K562 (cell line): ENCODE results near the gene DAB2. TPM values are rescaled to one million over a fixed set of nuclear protein-coding genes. Genes with fewer than 3 reads are reported as not detected.

Source experiments
- ATAC-seq: fragments of 200-7000 bp; cut with Tn5 transposase; 3 replicates; pipeline ENCODE4 v1.9.1; 2020; ENCODE audit warnings: moderate library complexity
- BruUV-seq: library from RNA; stranded (reverse); fragments of 400-500 nt; replicated peaks from 2 replicates; lab custom pipeline; 2021; lab: Mats Ljungman, UMichigan
- CTCF ChIA-PET: fragments of 300-600 bp; formaldehyde crosslinking; extraction: SDS; loops from one replicate; lab custom pipeline; 2021; ENCODE audit warnings: low intra/inter-chr PET ratio; lab: Yijun Ruan, JAX
- POLR2A ChIA-PET: fragments of 300-600, 350-650 bp; sonication (Branson Sonifier 250); formaldehyde crosslinking; extraction: SDS; loops from one replicate; lab custom pipeline; 2021; ENCODE audit warnings: antibody characterized with exemption, inconsistent platforms; lab: Yijun Ruan, JAX
- DNase-seq, 4 experiments: peaks; one replicate each; pipeline versions ENCODE4 v3.0.0 to v3.0.0-alpha.2; 2011 to 2018; ENCODE audit warnings: low spot score in 3 of 4, mixed read lengths in 3 of 4; ENCODE audit errors: extremely low read depth in 1 of 4
- FAIRE-seq: peaks from 2 replicates; lab custom pipeline; 2011; peaks lifted over from hg19 to GRCh38; lab: Jason Lieb, UNC
- H2AFZ ChIP-seq: 2 replicates; pipeline ENCODE4 v1.6.0; 2011; ENCODE audit warnings: low read depth, low read length, control low read depth, inconsistent platforms
- H3K27ac ChIP-seq: fragments of 200-600 bp; 3 replicates; pipeline ENCODE4 v1.8.0; 2011; ENCODE audit warnings: low read depth, mild to moderate bottlenecking, control low read depth, inconsistent platforms, low read length, moderate library complexity, mixed read lengths; ENCODE audit errors: extremely low read depth
- H3K27me3 ChIP-seq, 2 experiments: fragments of 300-600 bp in 1 of 2; 2 replicates in 1 of 2; 3 replicates in 1 of 2; pipeline versions ENCODE4 v1.6.0 to v1.8.0; 2011; ENCODE audit warnings: inconsistent platforms in 2 of 2, low read length in 2 of 2, mild to moderate bottlenecking in 1 of 2, mixed read lengths in 1 of 2, moderate library complexity in 1 of 2; ENCODE audit not compliant: control insufficient read depth in 2 of 2, insufficient read depth in 2 of 2
- H3K36me3 ChIP-seq: fragments of 300-600 bp; 3 replicates; pipeline ENCODE4 v1.8.0; 2011; ENCODE audit warnings: mild to moderate bottlenecking, low read length, inconsistent platforms; ENCODE audit not compliant: control insufficient read depth, insufficient read depth
- H3K4me1 ChIP-seq, 2 experiments: fragments of 200-600 bp in 1 of 2; replicated peaks in 1 of 2; 2 replicates in 1 of 2; 3 replicates in 1 of 2; pipeline versions ENCODE4 v1.5.1 to v1.8.0; 2011; ENCODE audit warnings: inconsistent platforms in 2 of 2, low read length in 2 of 2, mild to moderate bottlenecking in 1 of 2, mixed read lengths in 1 of 2, moderate library complexity in 1 of 2; ENCODE audit not compliant: control insufficient read depth in 2 of 2, insufficient read depth in 2 of 2
- H3K4me2 ChIP-seq: 2 replicates; pipeline ENCODE4 v1.6.1; 2011; ENCODE audit warnings: low read length, control low read depth, inconsistent platforms, mixed read lengths; ENCODE audit not compliant: insufficient read depth
- H3K4me3 ChIP-seq: fragments of 200-600 bp; sonication (generic), shearing (Covaris generic); 2 replicates; pipeline ENCODE4 v1.5.1; 2016; ENCODE audit warnings: control low read depth, inconsistent platforms
- H3K79me2 ChIP-seq: fragments of 200-600 bp; 3 replicates; pipeline ENCODE4 v1.8.0; 2011; ENCODE audit warnings: low read length, inconsistent platforms; ENCODE audit not compliant: control insufficient read depth, insufficient read depth
- H3K9ac ChIP-seq, 2 experiments: 2 replicates each; pipeline versions ENCODE4 v1.6.0 to v1.6.1; 2011; ENCODE audit warnings: low read depth in 2 of 2, low read length in 2 of 2, control low read depth in 1 of 2, inconsistent platforms in 1 of 2, mild to moderate bottlenecking in 1 of 2, mixed read lengths in 1 of 2; ENCODE audit not compliant: insufficient read depth in 1 of 2
- H3K9me1 ChIP-seq: one replicate; pipeline ENCODE4 v1.6.0; 2011; ENCODE audit warnings: inconsistent platforms, mild to moderate bottlenecking, low read length, moderate library complexity; ENCODE audit not compliant: control insufficient read depth, insufficient read depth
- H3K9me3 ChIP-seq: replicated peaks from 2 replicates; pipeline ENCODE4 v1.5.1; 2011; ENCODE audit warnings: low read depth, low read length, inconsistent platforms; ENCODE audit not compliant: control insufficient read depth, insufficient read depth
- H4K20me1 ChIP-seq: replicated peaks from 2 replicates; pipeline ENCODE4 v1.6.1; 2011; ENCODE audit warnings: low read length, inconsistent platforms, mixed read lengths; ENCODE audit not compliant: control insufficient read depth, insufficient read depth
- ATF4 ChIP-seq: fragments of 450-650 bp; formaldehyde crosslinking; IDR thresholded peaks from 2 replicates; pipeline ENCODE4 v1.4.0; 2022; ENCODE audit warnings: mild to moderate bottlenecking, moderate library complexity
- BACH1 ChIP-seq: fragments of 200-800 bp; sonication (Bioruptor generic); IDR thresholded peaks from 2 replicates; pipeline ENCODE4 v1.6.1; 2016; ENCODE audit warnings: missing genetic modification characterization, missing compliant biosample characterization
- BRF1 ChIP-seq: IDR thresholded peaks from 3 replicates; pipeline ENCODE4 v1.6.1; 2011; ENCODE audit warnings: borderline replicate concordance, mild to moderate bottlenecking; ENCODE audit not compliant: insufficient read length; ENCODE audit errors: extremely low read depth
- C11orf30 ChIP-seq: fragments of 450-650 bp; IDR thresholded peaks from 2 replicates; pipeline ENCODE4 v1.6.1; 2016; ENCODE audit warnings: low read depth, mild to moderate bottlenecking
- FOXJ2 ChIP-seq: fragments of 200-800 bp; sonication (Bioruptor generic); IDR thresholded peaks from 2 replicates; pipeline ENCODE4 v1.6.1; 2016; ENCODE audit warnings: missing genetic modification characterization, missing compliant biosample characterization
- FOXM1 ChIP-seq, 2 experiments: fragments of 450-650 bp in 1 of 2; sonication (generic) in 1 of 2; formaldehyde crosslinking in 1 of 2; IDR thresholded peaks; 2 replicates each; pipeline versions ENCODE4 v1.6.1 to v1.9.0; 2017 to 2022; ENCODE audit warnings: low read depth in 2 of 2, mild to moderate bottlenecking in 2 of 2, missing genetic modification reagents in 1 of 2, moderate library complexity in 1 of 2
- MYC ChIP-seq, 2 experiments: fragments of 250-450 bp in 1 of 2; sonication (Bioruptor Pico) in 1 of 2; IDR thresholded peaks; 2 replicates each; pipeline versions ENCODE4 v1.5.1 to v1.6.1; 2012 to 2021; ENCODE audit warnings: low read depth in 2 of 2, borderline replicate concordance in 1 of 2, improper control_type of control experiment in 1 of 2, low read length in 1 of 2, mild to moderate bottlenecking in 1 of 2, moderate library complexity in 1 of 2
- RAD21 ChIP-seq, 2 experiments: fragments of 250-450 bp in 1 of 2; fragments of 450-650 bp in 1 of 2; sonication (Bioruptor Pico) in 1 of 2; formaldehyde crosslinking in 1 of 2; IDR thresholded peaks in 1 of 2; conservative IDR thresholded peaks in 1 of 2; 2 replicates each; pipeline versions ENCODE4 v1.4.0 to v1.8.0; 2020 to 2022; ENCODE audit warnings: mild to moderate bottlenecking in 2 of 2, moderate library complexity in 1 of 2
- SRF ChIP-seq, 2 experiments: fragments of 250-450, 450-650 bp in 1 of 2; sonication (Bioruptor Pico) in 1 of 2; sonication (generic) in 1 of 2; formaldehyde crosslinking; IDR thresholded peaks; 2 replicates each; pipeline versions ENCODE4 v1.5.0 to v1.5.1; 2020 to 2022; ENCODE audit warnings: mild to moderate bottlenecking in 1 of 2, missing genetic modification reagents in 1 of 2
- TCF7 ChIP-seq: sonication (generic); IDR thresholded peaks from 2 replicates; pipeline ENCODE4 v1.6.1; 2016; ENCODE audit warnings: antibody characterized with exemption, borderline replicate concordance
- ZKSCAN1 ChIP-seq: fragments of 150-350 bp; IDR thresholded peaks from 2 replicates; pipeline ENCODE4 v1.6.1; 2016; ENCODE audit warnings: low read depth, low read length
- ZNF184 ChIP-seq: sonication (generic); formaldehyde crosslinking; IDR thresholded peaks from 2 replicates; pipeline ENCODE4 v1.5.0; 2020; ENCODE audit warnings: missing genetic modification reagents
- ZNF384 ChIP-seq: IDR thresholded peaks from 2 replicates; pipeline ENCODE4 v1.6.1; 2012; ENCODE audit warnings: low read depth, low read length, improper control_type of control experiment
- WGBS: fragments of 100-300 bp; shearing (Covaris generic); methylation state at CpG from one replicate; pipeline ENCODE4 v1.1.6; 2016; ENCODE audit warnings: low coverage, mixed read lengths; ENCODE audit not compliant: insufficient coverage; ENCODE audit errors: missing lambda C conversion rate; 5-methylcytosine and 5-hydroxymethylcytosine counted together
- in situ Hi-C: fragments of 300-500 bp; cut with MboI; formaldehyde crosslinking; loops from 4 replicates; pipeline ENCODE4 v1.15.0; 2018; ENCODE audit warnings: inconsistent platforms, mixed read lengths
- intact Hi-C: fragments of 100-400 bp; cut with micrococcal nuclease; formaldehyde crosslinking; loops from 2 replicates; pipeline ENCODE4 v1.14.2; 2022
- polyA plus RNA-seq, 8 experiments: library from polyadenylated mRNA; depleted of rRNA in 4 of 8; stranded (reverse) in 5 of 8; unstranded in 3 of 8; fragments of >200 nt; fragmentation: Nextera tagmentation in 2 of 8; fragmentation: Illumina TruSeq in 1 of 8; extraction: Ambion mirVana in 2 of 8; extraction: Trizol in 1 of 8; gene quantifications; 2 replicates each; pipeline versions ENCODE4 v1.2.1 to v1.2.3, GENCODE V29; 2011 to 2014; ENCODE audit warnings: inconsistent platforms in 1 of 8, missing spikeins in 1 of 8
- total RNA-seq, 7 experiments: library from RNA; depleted of rRNA in 6 of 7; stranded (reverse); fragments of >200 nt in 6 of 7; fragmentation: Illumina TruSeq in 2 of 7; extraction: Trizol in 2 of 7; gene quantifications; 2 replicates each; pipeline versions ENCODE4 v1.2.1 to v1.2.3, GENCODE V29; 2011 to 2021; ENCODE audit warnings: low replicate concordance in 1 of 7
- TF ChIP-seq, protein P1 (sequence below): fragments of 450-650 bp; conservative IDR thresholded peaks from 2 replicates; pipeline ENCODE4 v1.6.1; 2016; ENCODE audit warnings: missing genetic modification characterization, low read depth, mild to moderate bottlenecking, missing compliant biosample characterization, moderate library complexity
- TF ChIP-seq, protein P2 (sequence below): fragments of 450-650 bp; formaldehyde crosslinking; IDR thresholded peaks from 2 replicates; pipeline ENCODE4 v1.4.0; 2020; ENCODE audit warnings: mild to moderate bottlenecking, moderate library complexity
- TF ChIP-seq, protein P3 (sequence below): fragments of 250-450 bp; sonication (Bioruptor Pico); IDR thresholded peaks from 2 replicates; pipeline ENCODE4 v1.8.0; 2021; ENCODE audit warnings: moderate library complexity, mild to moderate bottlenecking, inconsistent platforms

DAB2 gene
- total and polyA plus RNA-seq, 9 of the 15 experiments (the other 6 are each of a cell fraction or from before 2014, with no cell fraction given): 6.6 to 29.9 (median 24.1) TPM

GRCh38 chr5:39376293-39376714 is 48.5 kb downstream of the DAB2 start:
- BruUV-seq: no TSS peak
- H3K4me2 ChIP-seq: no peak overlapping the region
- TF ChIP-seq BRF1 (no peak), C11orf30 (peak; percentile 77), RAD21 (CRISPR knock-in tag; conservative IDR thresholded peaks at IDR 0.05 in 1 of 2, IDR thresholded peaks at IDR 0.05 in 1 of 2) (peak; percentile 97), SRF (CRISPR knock-in tag; IDR thresholded peaks at IDR 0.05) (no peak), ZNF384 (no peak), ATF4 (no peak), MYC (IDR thresholded peaks at IDR 0.05; ENCODE audit: low read depth, low read length) (peak; percentile 20; the same call in 1 of the 2 replicates), MYC (CRISPR knock-in tag; IDR thresholded peaks at IDR 0.05; ENCODE audit: borderline replicate concordance, low read depth) (no peak), ZKSCAN1 (no peak), ZNF184 (CRISPR knock-in tag) (no peak), BACH1 (tag) (0 out of 2 replicates have a peak, but pooled peaks have one; percentile 31), TCF7 (no peak), FOXM1 (IDR thresholded peaks at IDR 0.05; ENCODE audit: low read depth) (no peak), FOXM1 (CRISPR knock-in tag; IDR thresholded peaks at IDR 0.05; ENCODE audit: low read depth) (no peak), FOXJ2 (tag) (no peak)
- TF ChIP-seq, protein P1, sequence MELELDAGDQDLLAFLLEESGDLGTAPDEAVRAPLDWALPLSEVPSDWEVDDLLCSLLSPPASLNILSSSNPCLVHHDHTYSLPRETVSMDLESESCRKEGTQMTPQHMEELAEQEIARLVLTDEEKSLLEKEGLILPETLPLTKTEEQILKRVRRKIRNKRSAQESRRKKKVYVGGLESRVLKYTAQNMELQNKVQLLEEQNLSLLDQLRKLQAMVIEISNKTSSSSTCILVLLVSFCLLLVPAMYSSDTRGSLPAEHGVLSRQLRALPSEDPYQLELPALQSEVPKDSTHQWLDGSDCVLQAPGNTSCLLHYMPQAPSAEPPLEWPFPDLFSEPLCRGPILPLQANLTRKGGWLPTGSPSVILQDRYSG (tag): no peak
- TF ChIP-seq, protein P2, sequence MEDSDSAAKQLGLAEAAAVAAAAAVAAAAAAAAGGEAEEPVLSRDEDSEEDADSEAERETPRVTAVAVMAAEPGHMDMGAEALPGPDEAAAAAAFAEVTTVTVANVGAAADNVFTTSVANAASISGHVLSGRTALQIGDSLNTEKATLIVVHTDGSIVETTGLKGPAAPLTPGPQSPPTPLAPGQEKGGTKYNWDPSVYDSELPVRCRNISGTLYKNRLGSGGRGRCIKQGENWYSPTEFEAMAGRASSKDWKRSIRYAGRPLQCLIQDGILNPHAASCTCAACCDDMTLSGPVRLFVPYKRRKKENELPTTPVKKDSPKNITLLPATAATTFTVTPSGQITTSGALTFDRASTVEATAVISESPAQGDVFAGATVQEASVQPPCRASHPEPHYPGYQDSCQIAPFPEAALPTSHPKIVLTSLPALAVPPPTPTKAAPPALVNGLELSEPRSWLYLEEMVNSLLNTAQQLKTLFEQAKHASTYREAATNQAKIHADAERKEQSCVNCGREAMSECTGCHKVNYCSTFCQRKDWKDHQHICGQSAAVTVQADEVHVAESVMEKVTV (CRISPR knock-in tag): peak; percentile 92
- TF ChIP-seq, protein P3, sequence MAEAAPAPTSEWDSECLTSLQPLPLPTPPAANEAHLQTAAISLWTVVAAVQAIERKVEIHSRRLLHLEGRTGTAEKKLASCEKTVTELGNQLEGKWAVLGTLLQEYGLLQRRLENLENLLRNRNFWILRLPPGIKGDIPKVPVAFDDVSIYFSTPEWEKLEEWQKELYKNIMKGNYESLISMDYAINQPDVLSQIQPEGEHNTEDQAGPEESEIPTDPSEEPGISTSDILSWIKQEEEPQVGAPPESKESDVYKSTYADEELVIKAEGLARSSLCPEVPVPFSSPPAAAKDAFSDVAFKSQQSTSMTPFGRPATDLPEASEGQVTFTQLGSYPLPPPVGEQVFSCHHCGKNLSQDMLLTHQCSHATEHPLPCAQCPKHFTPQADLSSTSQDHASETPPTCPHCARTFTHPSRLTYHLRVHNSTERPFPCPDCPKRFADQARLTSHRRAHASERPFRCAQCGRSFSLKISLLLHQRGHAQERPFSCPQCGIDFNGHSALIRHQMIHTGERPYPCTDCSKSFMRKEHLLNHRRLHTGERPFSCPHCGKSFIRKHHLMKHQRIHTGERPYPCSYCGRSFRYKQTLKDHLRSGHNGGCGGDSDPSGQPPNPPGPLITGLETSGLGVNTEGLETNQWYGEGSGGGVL (CRISPR knock-in tag): no peak

More at GRCh38 chr5:39376293-39376714, 48.5 kb downstream of the DAB2 start:
- H3K27me3 ChIP-seq: no peaks in the 10 kb centered on the region
- no peak overlapping the region for H3K9ac ChIP-seq
- in situ Hi-C loops (no loop called here), intact Hi-C loops (loop anchor here (1.0 to 10.0 kb wide), 4 partner anchors 48 to 194 kb away; partner anchors contain the start of gene DAB2)
- no peak overlapping the region for H3K4me3 ChIP-seq
- no peaks in the 10 kb centered on the region for H3K4me1 ChIP-seq
- no peaks in the 10 kb centered on the region for H3K79me2 ChIP-seq
- no peaks in the 10 kb centered on the region for H3K9me3 ChIP-seq
- ChIA-PET CTCF (interaction anchor here (0.6 to 2.5 kb wide), 4 partner anchors 171 to 401 kb away, joined by 3 to 27 read pairs (median 8); no protein-coding TSS in a partner anchor), POLR2A (interaction anchor here (0.5 to 0.8 kb wide), 4 partner anchors 44 to 286 kb away, joined by 3 read pairs; partner anchors contain the start of gene DAB2)
- H3K27ac ChIP-seq: no peak overlapping the region
- H3K9me1 ChIP-seq: no peaks in the 10 kb centered on the region
- 2% methylated on average over 3 of the region's 3 CpGs for WGBS
- H2AFZ ChIP-seq: no peak overlapping the region
- peak; percentile 68 to 77 (median 69) for DNase-seq
- FAIRE-seq: peak; percentile 80
- no peaks in the 10 kb centered on the region for H3K36me3 ChIP-seq
- ATAC-seq: peak; percentile 95
- H4K20me1 ChIP-seq: no peaks in the 10 kb centered on the region
